HL-60 (cell line): ENCODE measurements around the gene SUFU.

Source experiments
- DNase-seq, 2 experiments: peaks; one replicate each; pipeline ENCODE4 v3.0.0-alpha.2; 2010 to 2020; ENCODE audit warnings: low read depth in 1 of 2, low spot score in 1 of 2
- H3K27ac ChIP-seq: fragments of 250-450 bp; sonication (Bioruptor Pico); replicated peaks from 2 replicates; pipeline ENCODE4 v1.5.1; 2020; ENCODE audit warnings: mild to moderate bottlenecking, moderate library complexity
- H3K27me3 ChIP-seq: fragments of 250-450 bp; sonication (Bioruptor Pico); 2 replicates; pipeline ENCODE4 v1.5.1; 2021; ENCODE audit warnings: mild to moderate bottlenecking, moderate library complexity; ENCODE audit not compliant: insufficient read depth, poor library complexity, severe bottlenecking
- H3K4me3 ChIP-seq: replicated peaks from 2 replicates; pipeline ENCODE4 v1.5.1; 2011; ENCODE audit warnings: mild to moderate bottlenecking, control low read depth, low read length; ENCODE audit not compliant: insufficient read depth
- CTCF ChIP-seq: IDR thresholded peaks from one replicate; pipeline ENCODE4 v1.5.1; 2011; ENCODE audit warnings: low read length, control low read depth, inconsistent platforms; ENCODE audit not compliant: insufficient read depth
- GABPA ChIP-seq: IDR thresholded peaks from 2 replicates; pipeline ENCODE4 v1.6.1; 2012; ENCODE audit warnings: low read depth
- POLR2AphosphoS5 ChIP-seq: IDR thresholded peaks from 2 replicates; pipeline ENCODE4 v1.6.1; 2012; ENCODE audit warnings: low read depth
- REST ChIP-seq: IDR thresholded peaks from 2 replicates; pipeline ENCODE4 v1.6.1; 2012; ENCODE audit warnings: low read depth; ENCODE audit not compliant: insufficient replicate concordance
- SPI1 ChIP-seq: IDR thresholded peaks from 2 replicates; pipeline ENCODE4 v1.6.1; 2012; ENCODE audit warnings: low read depth, mild to moderate bottlenecking, borderline replicate concordance

The SUFU gene

GRCh38 chr10:102615361-102615760, 111.6 kb downstream of the SUFU start:
- Histone ChIP-seq H3K27me3 (no peaks in the 10 kb centered on the region), H3K27ac (no peak overlapping the region), H3K4me3 (no peak overlapping the region)
- no peak for DNase-seq
- TF ChIP-seq SPI1 = no peak
- TF ChIP-seq GABPA = no peak
- no peak for TF ChIP-seq REST

- TF ChIP-seq SPI1 = no peak
- TF ChIP-seq GABPA = no peak
- no peak for TF ChIP-seq CTCF
- no peak for TF ChIP-seq REST
- no peak for TF ChIP-seq POLR2AphosphoS5
- H3K4me3 ChIP-seq = no peak overlapping the region
- no peaks in the 10 kb centered on the region for H3K27me3 ChIP-seq
- no peak for DNase-seq
- no peak overlapping the region for H3K27ac ChIP-seq
Observed at GRCh38 chr10:102616066-102616770, 112.4 kb downstream of the SUFU start.

GRCh38 chr10:102617041-102617440, 113.3 kb downstream of the SUFU start:
- no peak for DNase-seq
- TF ChIP-seq REST (no peak), SPI1 (no peak), POLR2AphosphoS5 (no peak), GABPA (no peak), CTCF (no peak)
- Histone ChIP-seq H3K4me3 (no peak overlapping the region), H3K27me3 (no peaks in the 10 kb centered on the region), H3K27ac (no peak overlapping the region)
